Epithelial cell of proximal tubule (primary cell): ENCODE results near the gene PCSK7. TPM values are rescaled to one million over a fixed set of nuclear protein-coding genes. Genes with fewer than 3 reads are reported as not detected.
"Not testable (repeated sequence)": the region's sequence is repeated elsewhere in the genome, so short reads cannot be mapped to it uniquely, and the experiment has no call there.

Source experiments
- DNase-seq: peaks from one replicate; pipeline ENCODE4 v3.0.0-alpha.2; 2011; ENCODE audit warnings: low read depth
- H3K4me3 ChIP-seq: 2 replicates; pipeline ENCODE4 v1.5.1; 2011; ENCODE audit warnings: low read depth, mild to moderate bottlenecking, low read length
- total RNA-seq: library from RNA; depleted of rRNA; stranded (reverse); fragments of >200 nt; gene quantifications from 2 replicates; pipeline ENCODE4 v1.2.3, GENCODE V29; 2015
- TF ChIP-seq, protein P1 (sequence below): conservative IDR thresholded peaks from 2 replicates; pipeline ENCODE4 v1.5.1; 2012; ENCODE audit warnings: low read depth, mild to moderate bottlenecking, low read length

Gene PCSK7
- total RNA-seq, 1 donor from 2014 or later = 19.6 TPM

- no peak overlapping the region for H3K4me3 ChIP-seq
- no peak for DNase-seq
- TF ChIP-seq, protein P1, sequence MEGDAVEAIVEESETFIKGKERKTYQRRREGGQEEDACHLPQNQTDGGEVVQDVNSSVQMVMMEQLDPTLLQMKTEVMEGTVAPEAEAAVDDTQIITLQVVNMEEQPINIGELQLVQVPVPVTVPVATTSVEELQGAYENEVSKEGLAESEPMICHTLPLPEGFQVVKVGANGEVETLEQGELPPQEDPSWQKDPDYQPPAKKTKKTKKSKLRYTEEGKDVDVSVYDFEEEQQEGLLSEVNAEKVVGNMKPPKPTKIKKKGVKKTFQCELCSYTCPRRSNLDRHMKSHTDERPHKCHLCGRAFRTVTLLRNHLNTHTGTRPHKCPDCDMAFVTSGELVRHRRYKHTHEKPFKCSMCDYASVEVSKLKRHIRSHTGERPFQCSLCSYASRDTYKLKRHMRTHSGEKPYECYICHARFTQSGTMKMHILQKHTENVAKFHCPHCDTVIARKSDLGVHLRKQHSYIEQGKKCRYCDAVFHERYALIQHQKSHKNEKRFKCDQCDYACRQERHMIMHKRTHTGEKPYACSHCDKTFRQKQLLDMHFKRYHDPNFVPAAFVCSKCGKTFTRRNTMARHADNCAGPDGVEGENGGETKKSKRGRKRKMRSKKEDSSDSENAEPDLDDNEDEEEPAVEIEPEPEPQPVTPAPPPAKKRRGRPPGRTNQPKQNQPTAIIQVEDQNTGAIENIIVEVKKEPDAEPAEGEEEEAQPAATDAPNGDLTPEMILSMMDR = no peak
These were observed 48.0 kb downstream of the PCSK7 start for GRCh38 chr11:117183724-117184349.

- DNase-seq, H3K4me3 ChIP-seq: not testable (repeated sequence)
These were observed 48.7 kb downstream of the PCSK7 start for GRCh38 chr11:117183178-117183577.

GRCh38 chr11:117182551-117182935, 49.3 kb downstream of the PCSK7 start:
- TF ChIP-seq, protein P1 = no peak
- H3K4me3 ChIP-seq = no peak overlapping the region
- no peak for DNase-seq

DNA sequence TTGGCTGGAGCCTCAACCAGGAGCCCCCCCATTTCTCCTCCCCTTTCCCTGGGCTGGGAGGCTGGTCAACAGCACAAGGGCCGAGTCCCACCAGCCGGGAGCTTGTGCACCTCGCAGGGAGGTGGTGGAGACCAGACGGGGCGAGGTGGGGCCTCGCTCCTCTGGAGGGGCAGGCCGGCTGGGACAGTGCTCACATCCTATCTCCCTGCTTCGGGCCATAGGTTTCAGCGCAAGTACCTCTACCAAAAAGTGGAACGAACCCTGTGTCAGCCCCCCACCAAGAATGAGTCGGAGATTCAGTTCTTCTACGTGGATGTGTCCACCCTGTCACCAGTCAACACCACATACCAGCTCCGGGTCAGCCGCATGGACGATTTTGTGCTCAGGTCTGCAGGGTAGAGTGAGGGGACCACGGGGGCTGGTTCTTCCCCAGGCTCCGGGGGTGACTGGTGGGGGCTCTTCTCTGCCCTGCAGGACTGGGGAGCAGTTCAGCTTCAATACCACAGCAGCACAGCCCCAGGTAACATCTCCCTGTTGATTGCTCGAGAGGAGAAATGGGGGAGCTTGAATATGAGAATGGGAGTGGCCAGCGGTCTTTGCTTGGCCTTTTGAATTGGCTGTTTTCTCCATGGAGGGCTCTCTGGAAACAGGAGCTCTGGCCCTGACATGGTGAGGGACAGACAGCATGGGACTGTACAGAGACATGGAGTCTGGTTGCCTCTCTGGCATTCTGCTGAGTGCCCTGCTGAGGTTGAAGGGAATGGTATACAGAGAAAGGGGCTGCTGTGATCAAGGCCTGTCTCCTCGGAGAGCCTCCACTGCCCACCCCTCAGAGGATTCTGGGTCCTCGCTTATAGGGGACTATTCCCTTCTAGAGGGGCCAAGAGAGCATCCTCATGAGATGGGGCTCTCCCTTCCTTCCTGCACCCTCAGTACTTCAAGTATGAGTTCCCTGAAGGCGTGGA, 50.0 kb downstream of the PCSK7 start:
- no peak for DNase-seq
- TF ChIP-seq, protein P1 = no peak
- no peak overlapping the region for H3K4me3 ChIP-seq

- no peak overlapping the region for H3K4me3 ChIP-seq
- TF ChIP-seq, protein P1 = peak; percentile 37
- DNase-seq = no peak
These were observed 51.0 kb downstream of the PCSK7 start for GRCh38 chr11:117180661-117181585.

DNA sequence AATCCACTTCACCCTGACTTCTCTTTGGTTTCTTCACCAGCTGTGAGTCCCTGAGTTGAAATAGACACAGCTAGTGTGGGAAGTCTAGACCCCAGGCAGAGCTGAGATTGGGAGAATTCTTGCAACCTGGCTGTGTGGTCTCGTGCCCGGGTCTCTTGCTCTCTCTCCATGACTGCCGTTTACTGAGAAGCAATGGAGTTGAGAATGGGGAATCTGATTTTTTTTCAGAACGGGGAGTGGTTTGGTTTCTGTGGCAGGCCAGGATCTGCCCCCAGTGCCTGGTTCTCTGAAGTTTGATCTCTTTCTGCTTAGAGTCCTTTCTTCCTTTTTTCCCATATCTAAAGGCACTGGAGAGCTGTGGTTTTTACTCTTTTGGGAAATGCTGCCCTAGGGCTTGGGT, 51.9 kb downstream of the PCSK7 start:
- TF ChIP-seq, protein P1 = no peak
- peak overlapping the region; percentile 71 for H3K4me3 ChIP-seq
- no peak for DNase-seq
